B cell (primary cell): ENCODE data around the gene NTM.

Experiments used
- EZH2 ChIP-seq: IDR thresholded peaks from 2 replicates; pipeline ENCODE4 v1.6.1; 2012; ENCODE audit warnings: borderline replicate concordance, low read depth, mild to moderate bottlenecking, moderate library complexity, low read length; ENCODE audit not compliant: insufficient read depth, poor library complexity, severe bottlenecking
- TF ChIP-seq, protein P1 (sequence below): fragments of 200-600 bp; IDR thresholded peaks from one replicate; pipeline ENCODE4 v1.8.0; 2022; ENCODE audit warnings: antibody characterized with exemption, mild to moderate bottlenecking

DNA sequence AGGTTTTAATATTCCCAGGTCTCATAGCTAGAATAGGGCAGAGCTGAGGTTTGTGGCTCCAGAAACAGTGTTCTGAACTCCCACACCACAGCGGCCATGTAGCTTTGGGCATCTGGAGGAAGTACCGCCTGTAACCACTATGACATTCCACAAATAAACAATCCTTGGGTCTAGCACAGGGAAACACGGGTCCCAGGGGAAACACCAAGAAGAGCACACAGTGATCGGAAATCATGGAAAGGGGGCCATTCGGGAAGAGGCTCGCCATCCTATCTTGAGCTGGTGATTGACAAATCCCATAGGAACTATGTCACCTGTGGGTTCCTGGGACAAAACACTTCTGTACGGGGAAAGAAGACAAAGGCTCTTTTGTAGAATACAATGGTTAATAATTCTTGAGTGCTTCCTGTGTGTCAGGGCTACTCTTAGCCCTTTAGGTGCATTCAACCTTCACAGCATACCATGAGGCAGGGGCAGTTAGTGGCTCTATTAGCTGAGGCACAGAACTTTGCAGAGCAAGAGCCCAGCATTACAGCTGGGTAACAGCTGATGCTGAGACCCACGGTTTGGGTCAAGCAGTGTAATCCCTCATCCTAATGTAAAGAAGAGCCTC lies 514.2 kb downstream of the NTM start:
- TF ChIP-seq, protein P1, sequence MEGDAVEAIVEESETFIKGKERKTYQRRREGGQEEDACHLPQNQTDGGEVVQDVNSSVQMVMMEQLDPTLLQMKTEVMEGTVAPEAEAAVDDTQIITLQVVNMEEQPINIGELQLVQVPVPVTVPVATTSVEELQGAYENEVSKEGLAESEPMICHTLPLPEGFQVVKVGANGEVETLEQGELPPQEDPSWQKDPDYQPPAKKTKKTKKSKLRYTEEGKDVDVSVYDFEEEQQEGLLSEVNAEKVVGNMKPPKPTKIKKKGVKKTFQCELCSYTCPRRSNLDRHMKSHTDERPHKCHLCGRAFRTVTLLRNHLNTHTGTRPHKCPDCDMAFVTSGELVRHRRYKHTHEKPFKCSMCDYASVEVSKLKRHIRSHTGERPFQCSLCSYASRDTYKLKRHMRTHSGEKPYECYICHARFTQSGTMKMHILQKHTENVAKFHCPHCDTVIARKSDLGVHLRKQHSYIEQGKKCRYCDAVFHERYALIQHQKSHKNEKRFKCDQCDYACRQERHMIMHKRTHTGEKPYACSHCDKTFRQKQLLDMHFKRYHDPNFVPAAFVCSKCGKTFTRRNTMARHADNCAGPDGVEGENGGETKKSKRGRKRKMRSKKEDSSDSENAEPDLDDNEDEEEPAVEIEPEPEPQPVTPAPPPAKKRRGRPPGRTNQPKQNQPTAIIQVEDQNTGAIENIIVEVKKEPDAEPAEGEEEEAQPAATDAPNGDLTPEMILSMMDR, result no peak
- no peak for TF ChIP-seq EZH2
